ENCODE results near the gene TMEM253.

TMEM253 gene

GRCh38 chr14:21100931-21101330, at the start of gene TMEM253:
TMEM253 (plus strand) TSS chr14:21101066; CDS start chr14:21101344, 278 bp downstream.
- DNase-seq, result no peak

GRCh38 chr14:21053184-21054122, 47.4 kb upstream of the TMEM253 start:
- DNase-seq, result no peak

- DNase-seq, result no peak
These were observed 46.6 kb upstream of the TMEM253 start for GRCh38 chr14:21054123-21054767.

- DNase-seq, result no peak
These were observed 46.1 kb upstream of the TMEM253 start for GRCh38 chr14:21054768-21055145.

GRCh38 chr14:21055432-21056117, 45.3 kb upstream of the TMEM253 start:
- DNase-seq, result no peak

GRCh38 chr14:21056520-21057163, 44.2 kb upstream of the TMEM253 start:
- DNase-seq, result no peak

GRCh38 chr14:21057803-21058675, 42.8 kb upstream of the TMEM253 start, which contains the start of gene RNASE8:
RNASE8 (plus strand) TSS chr14:21057822; CDS start chr14:21057893, 71 bp downstream.
- no peak for DNase-seq

- DNase-seq, result no peak
These were observed 42.0 kb upstream of the TMEM253 start for GRCh38 chr14:21058903-21059302.

- DNase-seq, result no peak
These were observed 40.8 kb upstream of the TMEM253 start for GRCh38 chr14:21059842-21060613.

GRCh38 chr14:21060614-21061346, 40.1 kb upstream of the TMEM253 start:
- no peak for DNase-seq

GRCh38 chr14:21061347-21061668, 39.6 kb upstream of the TMEM253 start:
- DNase-seq, result no peak

- no peak for DNase-seq
These were observed 37.4 kb upstream of the TMEM253 start for GRCh38 chr14:21063479-21063878.

- no peak for DNase-seq
These were observed 33.9 kb upstream of the TMEM253 start for GRCh38 chr14:21066882-21067502.

GRCh38 chr14:21068521-21069387, 32.1 kb upstream of the TMEM253 start:
- no peak for DNase-seq

- no peak for DNase-seq
These were observed 31.3 kb upstream of the TMEM253 start for GRCh38 chr14:21069388-21070082.

GRCh38 chr14:21070083-21070609, 30.7 kb upstream of the TMEM253 start, which contains the start of gene ARHGEF40:
ARHGEF40 (plus strand) TSS chr14:21070304; CDS start chr14:21070397, 93 bp downstream.
- no peak for DNase-seq

- no peak for DNase-seq
These were observed 30.1 kb upstream of the TMEM253 start for GRCh38 chr14:21070610-21071224.

Measured in activated effector memory CD4-positive, alpha-beta T cell treated with Interleukin-2 at 50 U/mL for 16 hours (primary cell).